Activated naive CD8-positive, alpha-beta T cell treated with anti-CD3 and anti-CD28 coated beads, Interleukin-2, amount 10 ng/mL, durations not matched to agents 7 days and 5 days (primary cell): ENCODE results near the gene IKZF1. TPM values are rescaled to one million over a fixed set of nuclear protein-coding genes. Genes with fewer than 3 reads are reported as not detected.
A peak's percentile ranks its signal among the peaks of the same experiment; 100 is the strongest.

Experiments used
- ATAC-seq: fragments of 150-1000 bp; cut with Tn5 transposase; one replicate; pipeline ENCODE4 v1.10.0; 2021; ENCODE audit warnings: low read depth, moderate library complexity
- POLR2A ChIA-PET: fragments of 350-600 bp; sonication (Branson Sonifier 250); formaldehyde crosslinking; loops from one replicate; lab custom pipeline; 2021; ENCODE audit warnings: antibody characterized with exemption; lab: Charles Lee
- DNase-seq: peaks from one replicate; pipeline ENCODE4 v3.0.0; 2021
- H3K27ac Mint-ChIP-seq: one replicate; pipeline ENCODE4 v1.8.0; 2022; ENCODE audit warnings: mild to moderate bottlenecking, mixed read lengths
- H3K27me3 Mint-ChIP-seq: one replicate; pipeline ENCODE4 v1.8.0; 2022; ENCODE audit warnings: mild to moderate bottlenecking, moderate library complexity, mixed read lengths
- H3K36me3 Mint-ChIP-seq: one replicate; pipeline ENCODE4 v1.8.0; 2021; ENCODE audit warnings: mild to moderate bottlenecking, mixed read lengths
- H3K4me1 Mint-ChIP-seq: one replicate; pipeline ENCODE4 v1.8.0; 2021; ENCODE audit warnings: mixed read lengths
- H3K4me3 Mint-ChIP-seq: one replicate; pipeline ENCODE4 v1.8.0; 2022; ENCODE audit warnings: mild to moderate bottlenecking, moderate library complexity, mixed read lengths
- H3K9me3 Mint-ChIP-seq: one replicate; pipeline ENCODE4 v1.8.0; 2021; ENCODE audit warnings: mixed read lengths
- total RNA-seq, 2 experiments: library from RNA; stranded (reverse); gene quantifications; one replicate each; pipeline ENCODE4 v1.2.3, GENCODE V29; 2021

The IKZF1 gene
- 100 to 1,000 TPM; 383 to 410 TPM for total RNA-seq

- Mint-ChIP-seq H3K27me3 (no peaks in the 10 kb centered on the region), H3K27ac (peak within 1 kb of the TSS; percentile 97), H3K36me3 (peaks cover 41% of the 10 kb centered on the region), H3K4me3 (peak within 1 kb of the TSS; percentile 97), H3K4me1 (peaks cover 35% of the 10 kb centered on the region), H3K9me3 (no peaks in the 10 kb centered on the region)
- POLR2A ChIA-PET: interaction anchor here (0.9 to 21.3 kb wide), 18 partner anchors 11 to 98 kb away, joined by 3 to 489 read pairs (median 7); no protein-coding TSS in a partner anchor
- ATAC-seq (peak; percentile 25), DNase-seq (peak; percentile 77)
Observed at GRCh38 chr7:50304129-50304910, at the start of gene IKZF1. IKZF1 (plus strand) TSS chr7:50304716; CDS start chr7:50319062, 14,346 bp downstream.

DNA sequence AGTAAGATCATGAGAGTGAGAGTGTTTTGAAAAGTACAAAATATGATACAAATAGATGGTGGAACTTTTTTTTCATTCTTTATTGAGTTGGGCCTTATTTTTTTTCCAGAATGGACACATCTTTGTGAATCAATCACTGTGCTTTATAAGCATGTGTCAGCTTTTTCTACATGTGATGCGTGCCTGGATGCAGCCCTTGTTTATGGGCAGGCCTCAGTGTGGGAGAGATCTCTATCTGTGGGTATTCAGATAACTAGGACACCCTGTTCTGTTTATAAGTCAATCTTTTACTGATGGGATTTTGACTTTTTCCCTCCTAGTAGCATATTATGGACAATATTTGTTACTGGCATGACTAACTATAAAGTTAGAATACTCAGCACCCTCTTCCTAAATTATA lies 42.9 kb upstream of the IKZF1 start:
- DNase-seq: no peak
- Mint-ChIP-seq H3K27me3 (no peaks in the 10 kb centered on the region), H3K27ac (peak overlapping the region; percentile 93), H3K36me3 (peaks cover 12% of the 10 kb centered on the region), H3K4me1 (peaks cover 68% of the 10 kb centered on the region), H3K4me3 (peak overlapping the region; percentile 65), H3K9me3 (no peaks in the 10 kb centered on the region)
- POLR2A ChIA-PET: interaction anchor here (1.0 to 10.6 kb wide), 4 partner anchors 10 to 54 kb away, joined by 3 to 272 read pairs (median 4); partner anchors contain the start of gene IKZF1
- no peak for ATAC-seq

- POLR2A ChIA-PET: interaction anchor here (1.0 to 10.6 kb wide), 4 partner anchors 10 to 55 kb away, joined by 3 to 272 read pairs (median 4); partner anchors contain the start of gene IKZF1
- H3K9me3 Mint-ChIP-seq: no peaks in the 10 kb centered on the region
- peaks cover 74% of the 10 kb centered on the region for H3K4me1 Mint-ChIP-seq
- peak overlapping the region; percentile 93 for H3K27ac Mint-ChIP-seq
- DNase-seq: no peak
- no peaks in the 10 kb centered on the region for H3K27me3 Mint-ChIP-seq
- ATAC-seq: no peak
- peak overlapping the region; percentile 65 for H3K4me3 Mint-ChIP-seq
- H3K36me3 Mint-ChIP-seq: peaks cover 9% of the 10 kb centered on the region
Observed at GRCh38 chr7:50262446-50262845, 42.1 kb upstream of the IKZF1 start.

GRCh38 chr7:50262916-50263690 lies 41.4 kb upstream of the IKZF1 start:
- Mint-ChIP-seq H3K27ac (peak overlapping the region; percentile 93), H3K36me3 (peaks cover 6% of the 10 kb centered on the region), H3K4me3 (peak overlapping the region; percentile 65), H3K4me1 (peaks cover 81% of the 10 kb centered on the region), H3K27me3 (no peaks in the 10 kb centered on the region), H3K9me3 (no peaks in the 10 kb centered on the region)
- POLR2A ChIA-PET: interaction anchor here (1.0 to 10.6 kb wide), 6 partner anchors 10 to 56 kb away, joined by 3 to 272 read pairs (median 4); partner anchors contain the start of gene IKZF1
- DNase-seq (no peak), ATAC-seq (peak; percentile 12)

DNA sequence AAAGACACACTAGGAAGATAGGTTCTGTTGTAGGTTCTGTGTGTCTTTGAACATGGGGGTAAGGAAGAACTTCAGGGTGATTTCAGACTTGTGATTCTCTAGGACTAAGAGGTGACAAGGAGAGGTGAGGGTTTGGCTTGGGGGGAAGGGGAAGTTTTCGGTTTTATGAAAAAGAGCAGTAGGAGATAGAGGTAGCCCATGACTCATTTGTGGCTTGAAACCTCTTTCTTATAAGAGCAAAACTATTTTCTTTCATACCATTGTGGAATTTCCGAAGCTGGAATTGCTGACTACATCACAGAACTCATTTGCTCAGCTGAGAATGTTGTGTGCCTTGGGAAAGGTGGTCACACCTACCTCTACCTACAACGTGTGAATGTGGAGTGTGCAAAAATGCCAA lies 39.6 kb upstream of the IKZF1 start:
- POLR2A ChIA-PET: interaction anchor here (0.8 to 10.6 kb wide), 12 partner anchors 11 to 93 kb away, joined by 3 to 272 read pairs (median 6); partner anchors contain the start of gene IKZF1
- Mint-ChIP-seq H3K4me3 (peak overlapping the region; percentile 78), H3K9me3 (no peaks in the 10 kb centered on the region)

GRCh38 chr7:50265968-50266634 lies 38.4 kb upstream of the IKZF1 start:
- DNase-seq: peak; percentile 62
- POLR2A ChIA-PET: interaction anchor here (0.8 to 10.6 kb wide), 22 partner anchors 9 to 184 kb away, joined by 3 to 272 read pairs (median 4); partner anchors contain the start of genes FIGNL1 and IKZF1
- H3K27ac Mint-ChIP-seq: peak overlapping the region; percentile 93
- H3K4me3 Mint-ChIP-seq: peak overlapping the region; percentile 78
- peaks cover 8% of the 10 kb centered on the region for H3K36me3 Mint-ChIP-seq
- no peaks in the 10 kb centered on the region for H3K27me3 Mint-ChIP-seq
- peaks cover 4% of the 10 kb centered on the region for H3K9me3 Mint-ChIP-seq
- ATAC-seq: peak; percentile 38
- peaks cover 82% of the 10 kb centered on the region for H3K4me1 Mint-ChIP-seq

More for the DNA sequence above, 39.6 kb upstream of the IKZF1 start:
- peaks cover 87% of the 10 kb centered on the region for H3K4me1 Mint-ChIP-seq
- peaks cover 2% of the 10 kb centered on the region for H3K36me3 Mint-ChIP-seq
- no peaks in the 10 kb centered on the region for H3K27me3 Mint-ChIP-seq
- H3K27ac Mint-ChIP-seq: peak overlapping the region; percentile 93
- peak; percentile 6 for ATAC-seq
- DNase-seq: no peak

- H3K4me1 Mint-ChIP-seq: peaks cover 77% of the 10 kb centered on the region
- peaks cover 10% of the 10 kb centered on the region for H3K36me3 Mint-ChIP-seq
- no peaks in the 10 kb centered on the region for H3K27me3 Mint-ChIP-seq
- peak overlapping the region; percentile 78 for H3K4me3 Mint-ChIP-seq
- peaks cover 4% of the 10 kb centered on the region for H3K9me3 Mint-ChIP-seq
- ATAC-seq (peak; percentile 65), DNase-seq (peak; percentile 80)
- POLR2A ChIA-PET: interaction anchor here (0.8 to 10.6 kb wide), 21 partner anchors 9 to 183 kb away, joined by 3 to 272 read pairs (median 5); partner anchors contain the start of genes FIGNL1 and IKZF1
- peak overlapping the region; percentile 88 for H3K27ac Mint-ChIP-seq
Observed at GRCh38 chr7:50266635-50267386, 37.7 kb upstream of the IKZF1 start.

DNA sequence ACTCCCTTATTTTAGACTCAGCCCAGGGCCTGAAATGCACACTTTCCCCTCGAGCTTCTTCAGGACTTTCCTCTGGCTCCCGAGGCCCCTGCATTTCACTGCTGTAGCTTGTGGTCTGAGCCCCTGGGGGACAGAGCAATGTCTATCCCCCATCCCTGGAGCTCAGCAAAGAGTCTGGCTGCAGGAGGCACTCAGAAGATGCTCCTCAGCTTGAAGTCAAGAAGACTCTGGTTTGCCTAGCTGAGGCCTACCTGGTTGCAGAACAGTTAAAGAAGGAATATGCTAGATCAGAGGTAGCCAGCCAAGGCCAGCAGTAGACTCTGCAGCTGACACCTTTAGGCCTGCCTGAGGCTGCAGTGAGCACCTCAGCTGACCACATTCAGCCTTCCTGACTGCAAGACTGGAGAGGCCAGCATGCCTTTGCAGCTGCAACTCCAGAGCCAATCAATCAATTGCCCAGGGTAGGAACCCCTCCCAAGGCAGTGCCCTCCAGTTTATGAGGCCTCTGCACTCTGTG lies 36.9 kb upstream of the IKZF1 start:
- H3K27me3 Mint-ChIP-seq: no peaks in the 10 kb centered on the region
- POLR2A ChIA-PET: interaction anchor here (0.6 to 10.6 kb wide), 15 partner anchors 8 to 112 kb away, joined by 3 to 272 read pairs (median 9); partner anchors contain the start of gene IKZF1
- peak overlapping the region; percentile 88 for H3K27ac Mint-ChIP-seq
- peaks cover 69% of the 10 kb centered on the region for H3K4me1 Mint-ChIP-seq
- H3K4me3 Mint-ChIP-seq: peak overlapping the region; percentile 78
- peaks cover 10% of the 10 kb centered on the region for H3K36me3 Mint-ChIP-seq
- DNase-seq (peak; percentile 49), ATAC-seq (no peak)
- peaks cover 4% of the 10 kb centered on the region for H3K9me3 Mint-ChIP-seq

- Mint-ChIP-seq H3K36me3 (peaks cover 10% of the 10 kb centered on the region), H3K4me1 (peaks cover 68% of the 10 kb centered on the region)
- DNase-seq: no peak
Observed at GRCh38 chr7:50268223-50268622, 36.3 kb upstream of the IKZF1 start.

DNA sequence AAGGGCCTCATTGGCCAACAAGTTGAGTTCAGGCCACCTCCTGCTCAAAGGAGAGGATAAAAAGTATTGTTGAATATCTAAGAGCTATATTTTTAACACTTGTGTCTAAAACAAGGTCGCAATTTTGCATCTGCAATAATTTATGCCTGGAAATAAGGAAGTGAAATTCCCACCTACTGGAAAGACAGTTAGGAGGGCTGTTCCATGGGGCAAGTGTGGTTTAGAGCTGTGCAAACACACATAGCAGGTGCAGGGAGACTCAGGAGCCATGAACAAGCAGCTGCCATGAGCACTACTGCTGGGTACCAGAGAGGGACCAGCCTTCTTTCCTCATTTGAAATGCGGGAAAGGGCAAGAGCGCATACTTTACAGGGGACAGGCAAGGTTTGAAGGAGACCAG lies 35.5 kb upstream of the IKZF1 start:
- no peak for ATAC-seq
- DNase-seq: no peak
- Mint-ChIP-seq H3K36me3 (peaks cover 10% of the 10 kb centered on the region), H3K4me3 (no peak overlapping the region), H3K27ac (peak overlapping the region; percentile 88), H3K4me1 (peaks cover 70% of the 10 kb centered on the region), H3K9me3 (peaks cover 4% of the 10 kb centered on the region), H3K27me3 (no peaks in the 10 kb centered on the region)
- POLR2A ChIA-PET: interaction anchor here (1.2 to 10.6 kb wide), 6 partner anchors 13 to 72 kb away, joined by 3 to 272 read pairs (median 48); partner anchors contain the start of gene IKZF1

More at GRCh38 chr7:50268223-50268622, 36.3 kb upstream of the IKZF1 start:
- Mint-ChIP-seq H3K9me3 (peaks cover 4% of the 10 kb centered on the region), H3K27ac (peak overlapping the region; percentile 88), H3K4me3 (peak overlapping the region; percentile 78), H3K27me3 (no peaks in the 10 kb centered on the region)
- POLR2A ChIA-PET: interaction anchor here (0.6 to 10.6 kb wide), 8 partner anchors 14 to 113 kb away, joined by 3 to 272 read pairs (median 26); partner anchors contain the start of gene IKZF1
- no peak for ATAC-seq

DNA sequence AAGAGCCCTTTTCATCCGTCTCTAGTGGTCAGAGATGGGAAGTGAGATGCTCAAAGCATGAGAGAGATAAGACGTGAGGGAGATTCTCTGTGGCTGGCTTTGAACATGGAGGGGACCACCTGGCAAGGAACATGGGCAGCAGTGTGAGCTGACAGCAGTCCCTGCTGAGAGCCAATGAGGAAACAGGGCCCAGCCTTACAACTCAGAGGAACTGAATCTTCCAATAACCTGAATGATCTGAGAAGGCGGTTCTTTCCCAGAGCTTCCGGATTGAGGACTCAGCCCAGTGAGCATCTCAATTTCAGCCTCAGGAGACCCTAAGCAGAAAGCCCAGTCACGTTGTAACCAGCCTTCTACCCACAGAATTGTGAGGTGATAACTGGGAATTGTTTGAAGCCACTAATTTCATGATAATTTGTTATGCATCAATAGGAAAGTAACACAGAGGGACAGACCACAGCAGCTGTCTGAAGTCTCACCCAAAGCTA lies 33.9 kb upstream of the IKZF1 start:
- POLR2A ChIA-PET: interaction anchor here (7.2 to 10.6 kb wide), 2 partner anchors 12 to 42 kb away, joined by 61 to 272 read pairs; partner anchors contain the start of gene IKZF1
- peaks cover 66% of the 10 kb centered on the region for H3K4me1 Mint-ChIP-seq
- peaks cover 4% of the 10 kb centered on the region for H3K9me3 Mint-ChIP-seq
- H3K36me3 Mint-ChIP-seq: peaks cover 12% of the 10 kb centered on the region
- DNase-seq: no peak
- H3K4me3 Mint-ChIP-seq: no peak overlapping the region
- H3K27ac Mint-ChIP-seq: peak overlapping the region; percentile 76
- no peaks in the 10 kb centered on the region for H3K27me3 Mint-ChIP-seq
- ATAC-seq: no peak
